Measurements from ENCODE around the gene PATJ.

DNA sequence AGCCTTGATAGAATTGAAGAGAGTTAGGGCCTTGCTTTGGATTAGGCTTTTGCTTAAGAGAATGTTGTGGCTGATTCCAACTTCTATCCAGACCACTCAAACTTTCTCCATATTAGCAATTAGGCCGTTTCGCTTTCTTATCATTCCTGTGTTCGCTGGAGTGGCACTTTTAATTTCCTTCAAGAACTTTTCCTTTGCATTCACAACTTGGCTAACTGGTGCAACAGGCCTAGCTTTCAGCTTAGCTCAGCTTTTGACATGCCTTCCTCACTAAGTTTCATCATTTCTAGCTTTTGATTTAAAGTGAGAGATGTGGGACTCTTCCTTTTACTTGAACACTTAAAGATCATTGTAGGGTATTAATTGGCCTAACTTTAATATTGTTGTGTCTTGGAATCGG lies 268.7 kb downstream of the PATJ start:
- TF ChIP-seq, protein P1, sequence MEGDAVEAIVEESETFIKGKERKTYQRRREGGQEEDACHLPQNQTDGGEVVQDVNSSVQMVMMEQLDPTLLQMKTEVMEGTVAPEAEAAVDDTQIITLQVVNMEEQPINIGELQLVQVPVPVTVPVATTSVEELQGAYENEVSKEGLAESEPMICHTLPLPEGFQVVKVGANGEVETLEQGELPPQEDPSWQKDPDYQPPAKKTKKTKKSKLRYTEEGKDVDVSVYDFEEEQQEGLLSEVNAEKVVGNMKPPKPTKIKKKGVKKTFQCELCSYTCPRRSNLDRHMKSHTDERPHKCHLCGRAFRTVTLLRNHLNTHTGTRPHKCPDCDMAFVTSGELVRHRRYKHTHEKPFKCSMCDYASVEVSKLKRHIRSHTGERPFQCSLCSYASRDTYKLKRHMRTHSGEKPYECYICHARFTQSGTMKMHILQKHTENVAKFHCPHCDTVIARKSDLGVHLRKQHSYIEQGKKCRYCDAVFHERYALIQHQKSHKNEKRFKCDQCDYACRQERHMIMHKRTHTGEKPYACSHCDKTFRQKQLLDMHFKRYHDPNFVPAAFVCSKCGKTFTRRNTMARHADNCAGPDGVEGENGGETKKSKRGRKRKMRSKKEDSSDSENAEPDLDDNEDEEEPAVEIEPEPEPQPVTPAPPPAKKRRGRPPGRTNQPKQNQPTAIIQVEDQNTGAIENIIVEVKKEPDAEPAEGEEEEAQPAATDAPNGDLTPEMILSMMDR (conservative IDR thresholded peaks at IDR 0.05; ENCODE audit: low read length): no peak
- no peak for TF ChIP-seq EZH2phosphoT487 (IDR thresholded peaks at IDR 0.05; ENCODE audit: borderline replicate concordance)

Measured in Loucy (cell line).